ENCODE measurements around the gene THAP5.

THAP5 gene

DNA sequence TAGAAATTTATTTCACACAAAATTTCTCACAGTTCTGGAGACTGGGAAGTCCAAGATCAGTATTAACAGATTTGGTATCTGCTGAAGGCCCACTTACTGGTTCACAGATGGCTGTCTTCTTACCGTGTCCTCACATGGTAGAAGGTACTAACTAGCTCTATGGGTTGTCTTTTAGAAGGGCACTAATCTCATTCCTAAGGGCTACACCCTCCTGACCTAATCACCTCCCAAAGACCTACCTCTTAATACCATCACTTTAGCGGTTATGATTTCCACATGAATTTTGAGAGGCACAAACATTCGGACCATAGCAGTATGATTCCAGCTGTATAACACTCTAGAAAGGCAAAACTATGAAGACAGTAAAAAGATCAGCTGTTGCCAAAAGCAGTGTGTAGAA lies 51.6 kb downstream of the THAP5 start:
- H3K36me3 ChIP-seq (ENCODE audit: control insufficient read depth in 1 of 2, insufficient read depth in 2 of 2, low read length in 2 of 2) = peaks cover 11 to 25% of the 10 kb centered on the region in 2 donors
- no peaks in the 10 kb centered on the region for H3K4me1 ChIP-seq (ENCODE audit: control insufficient read depth in 1 of 2, insufficient read depth in 2 of 2, low read length in 2 of 2)
- no peak overlapping the region for H3K4me3 ChIP-seq (ENCODE audit: low read depth in 1 of 2, low read length in 2 of 2)
- H3K27ac ChIP-seq (ENCODE audit: low read depth, low read length) = no peak overlapping the region
- H3K9ac ChIP-seq (ENCODE audit: low read depth in 1 of 2, low read length in 2 of 2) = no peak overlapping the region
- peaks cover 0 to 2% of the 10 kb centered on the region in 2 donors for H3K9me3 ChIP-seq (ENCODE audit: control insufficient read depth in 1 of 2, low read length in 2 of 2)
- no peaks in the 10 kb centered on the region for H3K27me3 ChIP-seq (ENCODE audit: control insufficient read depth in 1 of 2, insufficient read depth in 2 of 2, low read length in 2 of 2)

DNA sequence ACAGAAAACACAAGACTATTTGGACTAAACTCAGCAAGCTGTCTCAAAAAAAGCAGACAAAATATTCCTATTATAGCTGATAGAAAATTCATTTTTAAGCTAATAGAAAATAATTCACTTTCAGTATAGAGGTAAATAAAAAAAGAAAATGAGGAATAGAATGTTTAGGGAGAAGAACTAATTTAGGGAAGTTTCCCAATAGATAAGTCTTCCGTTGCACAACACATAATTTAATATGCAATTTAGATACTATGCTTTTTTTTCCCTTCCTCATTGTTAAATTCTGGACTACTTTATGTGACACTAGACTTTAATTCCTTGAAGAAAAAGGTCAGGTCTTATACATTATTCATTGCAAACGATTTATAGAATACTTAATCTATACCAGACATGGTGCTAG lies 53.9 kb downstream of the THAP5 start:
- Histone ChIP-seq H3K36me3 (ENCODE audit: control insufficient read depth in 1 of 2, insufficient read depth in 2 of 2, low read length in 2 of 2) (peaks cover 14 to 33% of the 10 kb centered on the region in 2 donors), H3K9me3 (ENCODE audit: control insufficient read depth in 1 of 2, low read length in 2 of 2) (peaks cover 0 to 2% of the 10 kb centered on the region in 2 donors), H3K4me1 (ENCODE audit: control insufficient read depth in 1 of 2, insufficient read depth in 2 of 2, low read length in 2 of 2) (no peaks in the 10 kb centered on the region), H3K4me3 (ENCODE audit: low read depth in 1 of 2, low read length in 2 of 2) (no peak overlapping the region), H3K9ac (ENCODE audit: low read depth in 1 of 2, low read length in 2 of 2) (no peak overlapping the region), H3K27ac (ENCODE audit: low read depth, low read length) (no peak overlapping the region), H3K27me3 (ENCODE audit: control insufficient read depth in 1 of 2, insufficient read depth in 2 of 2, low read length in 2 of 2) (no peaks in the 10 kb centered on the region)

DNA sequence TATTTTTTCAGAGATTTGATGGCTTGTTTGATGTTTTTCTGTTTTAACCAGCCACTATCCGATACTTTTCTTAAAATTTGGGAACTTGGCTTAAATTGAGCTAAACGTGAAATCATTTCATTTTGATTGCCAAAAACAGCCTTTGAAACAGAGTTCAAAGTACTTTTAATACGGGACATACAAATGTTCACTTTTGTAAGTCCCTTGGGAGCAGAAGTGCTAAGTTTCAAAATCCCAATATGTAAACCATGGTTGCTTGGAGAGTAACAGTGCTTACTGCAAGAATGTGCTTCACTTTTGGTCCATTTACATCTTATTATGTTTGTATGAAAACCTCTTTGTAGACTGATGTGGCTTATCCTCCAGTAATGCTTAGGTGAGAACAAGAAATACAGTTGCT lies 54.5 kb downstream of the THAP5 start:
- H3K9me3 ChIP-seq (ENCODE audit: control insufficient read depth in 1 of 2, low read length in 2 of 2) = peaks cover 0 to 2% of the 10 kb centered on the region in 2 donors
- H3K9ac ChIP-seq (ENCODE audit: low read depth in 1 of 2, low read length in 2 of 2) = no peak overlapping the region
- no peak overlapping the region for H3K4me3 ChIP-seq (ENCODE audit: low read depth in 1 of 2, low read length in 2 of 2)
- no peaks in the 10 kb centered on the region for H3K4me1 ChIP-seq (ENCODE audit: control insufficient read depth in 1 of 2, insufficient read depth in 2 of 2, low read length in 2 of 2)
- H3K27ac ChIP-seq (ENCODE audit: low read depth, low read length) = no peak overlapping the region
- peaks cover 14 to 33% of the 10 kb centered on the region in 2 donors for H3K36me3 ChIP-seq (ENCODE audit: control insufficient read depth in 1 of 2, insufficient read depth in 2 of 2, low read length in 2 of 2)
- no peaks in the 10 kb centered on the region for H3K27me3 ChIP-seq (ENCODE audit: control insufficient read depth in 1 of 2, insufficient read depth in 2 of 2, low read length in 2 of 2)

Data from duodenal mucosa (tissue), 2 donors.